ENCODE results near the gene FBXO24. TPM values are rescaled to one million over a fixed set of nuclear protein-coding genes. Genes with fewer than 3 reads are reported as not detected.

The FBXO24 gene
- total and polyA plus RNA-seq, 2 of the 8 experiments (the other 6 are each of a cell fraction or from before 2014, with no cell fraction given), result 0.35 to 0.57 TPM

DNA sequence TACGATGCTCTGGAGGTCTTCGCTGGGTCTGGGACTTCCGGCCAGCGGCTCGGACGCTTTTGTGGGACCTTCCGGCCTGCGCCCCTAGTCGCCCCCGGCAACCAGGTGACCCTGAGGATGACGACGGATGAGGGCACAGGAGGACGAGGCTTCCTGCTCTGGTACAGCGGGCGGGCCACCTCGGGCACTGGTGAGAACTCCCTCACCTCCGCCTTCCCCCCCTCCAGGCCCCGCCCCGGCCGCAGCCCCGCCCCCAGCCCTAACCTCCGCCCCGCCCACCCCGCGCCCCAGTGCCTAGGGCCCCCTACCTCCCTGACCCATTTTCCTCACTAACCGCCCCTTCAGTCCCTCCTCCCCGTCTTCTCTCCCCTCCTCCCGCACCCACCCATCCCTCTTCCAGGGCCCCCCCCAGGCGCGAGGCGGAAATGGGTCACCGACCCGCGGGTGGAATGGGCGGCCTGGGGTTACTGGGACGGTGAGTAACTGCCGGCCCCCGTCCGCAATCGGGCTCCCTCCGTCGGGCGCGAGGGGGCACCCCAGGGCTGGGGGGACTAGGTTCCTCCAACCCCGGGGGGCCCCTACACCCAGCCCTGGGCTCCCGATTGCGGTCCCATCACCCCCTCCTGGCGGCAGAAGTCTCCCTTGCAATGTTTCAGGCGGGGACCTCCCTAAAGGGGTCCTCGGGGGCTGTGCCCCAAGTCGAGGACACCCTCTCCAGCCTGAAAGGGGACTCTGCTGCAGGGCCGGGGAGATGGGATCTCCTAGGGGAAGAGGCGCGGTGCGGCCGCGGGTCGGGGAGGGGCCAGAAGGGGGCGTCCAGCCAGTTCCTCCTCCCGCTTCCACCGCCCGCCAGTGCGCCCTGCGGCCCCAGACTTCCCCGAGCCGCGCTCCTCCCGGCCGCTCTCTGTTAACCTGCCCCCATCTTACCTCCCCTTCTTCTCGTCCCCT, 18.2 kb downstream of the FBXO24 start (continued):
- TF ChIP-seq JUN (IDR thresholded peaks at IDR 0.05; ENCODE audit: low read depth, low read length) (no peak), CTCF (IDR thresholded peaks at IDR 0.05; ENCODE audit: control extremely low read depth in 1 of 3, insufficient read depth in 1 of 3, low read depth in 1 of 3, low read length in 3 of 3) (peak in 1 of 3 experiments; percentile 27; a peak in 2 of 4 replicates)

Measured in H1 (cell line).